HG03460 (cell line): ENCODE results near the gene SYCN.
"Not testable (repeated sequence)": the region's sequence is repeated elsewhere in the genome, so short reads cannot be mapped to it uniquely, and the experiment has no call there.

Source experiments
- ATAC-seq: cut with Tn5 transposase; IDR thresholded peaks from one replicate; pipeline ENCODE4 v1.9.1; 2021; ENCODE audit not compliant: unreplicated experiment

Gene SYCN

GRCh38 chr19:39230096-39230764 is 26.2 kb upstream of the SYCN start:
- ATAC-seq: no peak

- no peak for ATAC-seq
These were observed 20.8 kb upstream of the SYCN start for GRCh38 chr19:39224910-39225309.

- no peak for ATAC-seq
These were observed 19.7 kb upstream of the SYCN start for GRCh38 chr19:39223703-39224279.

GRCh38 chr19:39219108-39219507 is 15.0 kb upstream of the SYCN start:
- ATAC-seq: not testable (repeated sequence)

GRCh38 chr19:39218230-39219007 is 14.4 kb upstream of the SYCN start:
- ATAC-seq: no peak

GRCh38 chr19:39217094-39217493 is 13.0 kb upstream of the SYCN start:
- ATAC-seq: no peak

GRCh38 chr19:39215323-39215722 is 11.3 kb upstream of the SYCN start:
- ATAC-seq: not testable (repeated sequence)

- ATAC-seq: no peak
These were observed 8.3 kb upstream of the SYCN start for GRCh38 chr19:39212375-39212742.

- ATAC-seq: no peak
These were observed 7.8 kb upstream of the SYCN start for GRCh38 chr19:39211731-39212374.

- ATAC-seq: no peak
These were observed 5.1 kb upstream of the SYCN start for GRCh38 chr19:39209196-39209595.

- no peak for ATAC-seq
These were observed 4.2 kb upstream of the SYCN start for GRCh38 chr19:39208175-39208795.

- no peak for ATAC-seq
These were observed 3.3 kb upstream of the SYCN start for GRCh38 chr19:39207293-39207836.

GRCh38 chr19:39206122-39206521 is 2.1 kb upstream of the SYCN start:
- ATAC-seq: no peak

GRCh38 chr19:39205449-39205764 is 1.3 kb upstream of the SYCN start:
- no peak for ATAC-seq

GRCh38 chr19:39202998-39203355 is 1.1 kb downstream of the SYCN start:
- no peak for ATAC-seq

GRCh38 chr19:39200803-39201115 is 3.3 kb downstream of the SYCN start:
- no peak for ATAC-seq

- ATAC-seq: no peak
These were observed 3.8 kb downstream of the SYCN start for GRCh38 chr19:39200066-39200802.

GRCh38 chr19:39199025-39199424 is 5.0 kb downstream of the SYCN start:
- no peak for ATAC-seq

- ATAC-seq: no peak
These were observed 6.3 kb downstream of the SYCN start for GRCh38 chr19:39197808-39198207.

- ATAC-seq: no peak
These were observed 7.1 kb downstream of the SYCN start, which contains the start of gene NCCRP1 for GRCh38 chr19:39196860-39197562. Gene NCCRP1, plus strand, starts transcription at chr19:39196964. Its CDS starts 19 bp downstream, at chr19:39196983.
